Liver (tissue), 9 donors: ENCODE results near the gene ITGA7. TPM values are rescaled to one million over a fixed set of nuclear protein-coding genes. Genes with fewer than 3 reads are reported as not detected.

Source experiments
- DNase-seq: peaks from one replicate; pipeline ENCODE4 v3.0.0-alpha.2; 2017; ENCODE audit warnings: low spot score
- H3K27ac ChIP-seq, 2 donors: one replicate each; pipeline ENCODE4 v1.7.0; 2013; ENCODE audit warnings: inconsistent platforms in 2 of 2, low read length in 2 of 2, control low read depth in 1 of 2, low read depth in 1 of 2, mild to moderate bottlenecking in 1 of 2
- H3K27me3 ChIP-seq, 4 donors: one replicate each; pipeline versions ENCODE4 v1.6.1 to v1.7.0; 2013; ENCODE audit warnings: low read length in 3 of 4, inconsistent platforms in 1 of 4, mild to moderate bottlenecking in 1 of 4, moderate library complexity in 1 of 4; ENCODE audit not compliant: control insufficient read depth in 4 of 4, insufficient read depth in 4 of 4
- H3K36me3 ChIP-seq, 4 donors: one replicate each; pipeline versions ENCODE4 v1.6.1 to v1.7.0; 2013; ENCODE audit warnings: low read length in 3 of 4, mild to moderate bottlenecking in 3 of 4, low read depth in 1 of 4, moderate library complexity in 1 of 4; ENCODE audit not compliant: control insufficient read depth in 4 of 4, insufficient read depth in 3 of 4
- H3K4me1 ChIP-seq, 4 donors: one replicate each; pipeline versions ENCODE4 v1.6.1 to v1.7.0; 2013; ENCODE audit warnings: low read length in 3 of 4, mild to moderate bottlenecking in 3 of 4, moderate library complexity in 1 of 4; ENCODE audit not compliant: control insufficient read depth in 4 of 4, insufficient read depth in 4 of 4
- H3K4me3 ChIP-seq, 3 donors: one replicate each; pipeline versions ENCODE4 v1.6.1 to v1.7.0; 2013; ENCODE audit warnings: low read length in 3 of 3, control low read depth in 1 of 3, low read depth in 1 of 3, mild to moderate bottlenecking in 1 of 3
- H3K9ac ChIP-seq, 2 donors: one replicate each; pipeline ENCODE4 v1.7.0; 2013; ENCODE audit warnings: low read length in 2 of 2, mild to moderate bottlenecking in 2 of 2, moderate library complexity in 2 of 2, control low read depth in 1 of 2, low read depth in 1 of 2
- H3K9me3 ChIP-seq, 4 donors: one replicate each; pipeline versions ENCODE4 v1.6.1 to v1.7.0; 2013; ENCODE audit warnings: low read length in 3 of 4; ENCODE audit not compliant: control insufficient read depth in 4 of 4
- EGR1 ChIP-seq, 2 donors: IDR thresholded peaks; 2 replicates each; pipeline ENCODE4 v1.6.1; 2016 to 2018; ENCODE audit warnings: antibody characterized with exemption in 2 of 2, low read depth in 2 of 2
- FOXA1 ChIP-seq: IDR thresholded peaks from 2 replicates; pipeline ENCODE4 v1.6.1; 2016; ENCODE audit warnings: antibody characterized with exemption
- GABPA ChIP-seq, 2 donors: IDR thresholded peaks in 1 of 2; conservative IDR thresholded peaks in 1 of 2; 2 replicates each; pipeline ENCODE4 v1.6.1; 2016; ENCODE audit warnings: antibody characterized with exemption in 2 of 2, mild to moderate bottlenecking in 1 of 2, moderate library complexity in 1 of 2
- HNF4A ChIP-seq, 2 donors: conservative IDR thresholded peaks; 2 replicates each; pipeline ENCODE4 v1.6.1; 2016; ENCODE audit warnings: antibody characterized with exemption in 2 of 2, mild to moderate bottlenecking in 2 of 2
- HNF4G ChIP-seq: IDR thresholded peaks from 2 replicates; pipeline ENCODE4 v1.6.1; 2016; ENCODE audit warnings: antibody characterized with exemption
- JUND ChIP-seq, 2 donors: IDR thresholded peaks; 2 replicates each; pipeline ENCODE4 v1.6.1; 2016; ENCODE audit warnings: antibody characterized with exemption in 2 of 2
- NR2F2 ChIP-seq: IDR thresholded peaks from 2 replicates; pipeline ENCODE4 v1.6.1; 2016; ENCODE audit warnings: antibody characterized with exemption
- RAD21 ChIP-seq, 2 donors: IDR thresholded peaks; 2 replicates each; pipeline ENCODE4 v1.6.1; 2016; ENCODE audit warnings: antibody characterized with exemption in 2 of 2, mild to moderate bottlenecking in 2 of 2
- RXRA ChIP-seq, 2 donors: IDR thresholded peaks; 2 replicates each; pipeline ENCODE4 v1.6.1; 2017 to 2018; ENCODE audit warnings: antibody characterized with exemption in 2 of 2, mild to moderate bottlenecking in 1 of 2
- SP1 ChIP-seq: IDR thresholded peaks from 2 replicates; pipeline ENCODE4 v1.6.1; 2018; ENCODE audit warnings: antibody characterized with exemption, mild to moderate bottlenecking
- TAF1 ChIP-seq: conservative IDR thresholded peaks from 2 replicates; pipeline ENCODE4 v1.6.1; 2016; ENCODE audit warnings: antibody characterized with exemption, mild to moderate bottlenecking
- YY1 ChIP-seq: IDR thresholded peaks from 2 replicates; pipeline ENCODE4 v1.6.1; 2016; ENCODE audit warnings: antibody characterized with exemption, mild to moderate bottlenecking
- WGBS: extraction: QIAGEN DNeasy Blood & Tissue Kit; methylation state at CpG from one replicate; pipeline ENCODE4 v1.1.7; 2013; 5-methylcytosine and 5-hydroxymethylcytosine counted together
- polyA plus RNA-seq, 2 donors: library from polyadenylated mRNA; stranded (reverse) in 1 of 2; unstranded in 1 of 2; fragments of 200-250 nt in 1 of 2; fragments of >200 nt in 1 of 2; fragmentation: Nextera tagmentation in 1 of 2; extraction: Ambion mirVana in 1 of 2; gene quantifications; one replicate each; pipeline versions ENCODE4 v1.2.1 to v1.2.3, GENCODE V29; 2013 to 2015
- total RNA-seq, 2 donors: library from RNA; depleted of rRNA; stranded (reverse); fragments of >200 nt; gene quantifications; one replicate each; pipeline ENCODE4 v1.2.3, GENCODE V29; 2014
- TF ChIP-seq, protein P1 (sequence below): IDR thresholded peaks from 2 replicates; pipeline ENCODE4 v1.6.1; 2016; ENCODE audit warnings: antibody characterized with exemption
- TF ChIP-seq, protein P2 (sequence below): IDR thresholded peaks from 2 replicates; pipeline ENCODE4 v1.6.1; 2016; ENCODE audit warnings: antibody characterized with exemption
- TF ChIP-seq, protein P3 (sequence below): fragments of 150-350 bp; IDR thresholded peaks from 2 replicates; pipeline ENCODE4 v1.5.1; 2017; ENCODE audit warnings: improper control_type of control experiment, low read depth, low read length; ENCODE audit not compliant: missing input control
- TF ChIP-seq, protein P4 (sequence below): IDR thresholded peaks from 2 replicates; pipeline ENCODE4 v1.6.1; 2016; ENCODE audit warnings: antibody characterized with exemption
- TF ChIP-seq, protein P5 (sequence below): IDR thresholded peaks from 2 replicates; pipeline ENCODE4 v1.6.1; 2016; ENCODE audit warnings: antibody characterized with exemption, mild to moderate bottlenecking
- donor health status: healthy.
- donor health status: healthy.
- donor health status: healthy.
- donor health status: healthy.
- donor health status: healthy.

ITGA7 gene
- total and polyA plus RNA-seq, 4 donors, result 0.98 to 4.9 (median 3.3) TPM

GRCh38 chr12:55715833-55716581, 8.3 kb upstream of the ITGA7 start, which contains the start of gene BLOC1S1:
BLOC1S1 (plus strand) TSS chr12:55716046; CDS start chr12:55716052, 6 bp downstream.
- Histone ChIP-seq H3K9ac (peak within 1 kb of the TSS; percentile 77 to 79), H3K4me1 (peaks cover 26 to 57% (median 46%) of the 10 kb centered on the region in 4 donors), H3K27ac (peak within 1 kb of the TSS; percentile 91 to 93), H3K4me3 (peak within 1 kb of the TSS; percentile 71 to 92 (median 84)), H3K36me3 (no peaks in the 10 kb centered on the region), H3K9me3 (no peaks in the 10 kb centered on the region), H3K27me3 (no peaks in the 10 kb centered on the region)
- under 1% methylated on average over 42 of the region's 42 CpGs for WGBS
- peak; percentile 92 for DNase-seq
- TF ChIP-seq, protein P1, sequence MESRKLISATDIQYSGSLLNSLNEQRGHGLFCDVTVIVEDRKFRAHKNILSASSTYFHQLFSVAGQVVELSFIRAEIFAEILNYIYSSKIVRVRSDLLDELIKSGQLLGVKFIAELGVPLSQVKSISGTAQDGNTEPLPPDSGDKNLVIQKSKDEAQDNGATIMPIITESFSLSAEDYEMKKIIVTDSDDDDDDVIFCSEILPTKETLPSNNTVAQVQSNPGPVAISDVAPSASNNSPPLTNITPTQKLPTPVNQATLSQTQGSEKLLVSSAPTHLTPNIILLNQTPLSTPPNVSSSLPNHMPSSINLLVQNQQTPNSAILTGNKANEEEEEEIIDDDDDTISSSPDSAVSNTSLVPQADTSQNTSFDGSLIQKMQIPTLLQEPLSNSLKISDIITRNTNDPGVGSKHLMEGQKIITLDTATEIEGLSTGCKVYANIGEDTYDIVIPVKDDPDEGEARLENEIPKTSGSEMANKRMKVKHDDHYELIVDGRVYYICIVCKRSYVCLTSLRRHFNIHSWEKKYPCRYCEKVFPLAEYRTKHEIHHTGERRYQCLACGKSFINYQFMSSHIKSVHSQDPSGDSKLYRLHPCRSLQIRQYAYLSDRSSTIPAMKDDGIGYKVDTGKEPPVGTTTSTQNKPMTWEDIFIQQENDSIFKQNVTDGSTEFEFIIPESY, result peak; percentile 76
- TF ChIP-seq TAF1 (no peak), YY1 (peak; percentile 86), HNF4A (conservative IDR thresholded peaks at IDR 0.05) (peak; percentile 43 to 54), RAD21 (IDR thresholded peaks at IDR 0.05) (no peak), GABPA (IDR thresholded peaks at IDR 0.05 in 1 of 2, conservative IDR thresholded peaks at IDR 0.05 in 1 of 2) (peak in 1 of 2 donors; percentile 78), EGR1 (IDR thresholded peaks at IDR 0.05; ENCODE audit: low read depth in 2 of 2) (no peak), RXRA (IDR thresholded peaks at IDR 0.05) (peak; percentile 62 to 66), SP1 (peak; percentile 63), JUND (IDR thresholded peaks at IDR 0.05) (peak; percentile 9 to 57), NR2F2 (peak; percentile 73)
- TF ChIP-seq, protein P2, sequence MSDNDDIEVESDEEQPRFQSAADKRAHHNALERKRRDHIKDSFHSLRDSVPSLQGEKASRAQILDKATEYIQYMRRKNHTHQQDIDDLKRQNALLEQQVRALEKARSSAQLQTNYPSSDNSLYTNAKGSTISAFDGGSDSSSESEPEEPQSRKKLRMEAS, result peak; percentile 62
- TF ChIP-seq, protein P3, sequence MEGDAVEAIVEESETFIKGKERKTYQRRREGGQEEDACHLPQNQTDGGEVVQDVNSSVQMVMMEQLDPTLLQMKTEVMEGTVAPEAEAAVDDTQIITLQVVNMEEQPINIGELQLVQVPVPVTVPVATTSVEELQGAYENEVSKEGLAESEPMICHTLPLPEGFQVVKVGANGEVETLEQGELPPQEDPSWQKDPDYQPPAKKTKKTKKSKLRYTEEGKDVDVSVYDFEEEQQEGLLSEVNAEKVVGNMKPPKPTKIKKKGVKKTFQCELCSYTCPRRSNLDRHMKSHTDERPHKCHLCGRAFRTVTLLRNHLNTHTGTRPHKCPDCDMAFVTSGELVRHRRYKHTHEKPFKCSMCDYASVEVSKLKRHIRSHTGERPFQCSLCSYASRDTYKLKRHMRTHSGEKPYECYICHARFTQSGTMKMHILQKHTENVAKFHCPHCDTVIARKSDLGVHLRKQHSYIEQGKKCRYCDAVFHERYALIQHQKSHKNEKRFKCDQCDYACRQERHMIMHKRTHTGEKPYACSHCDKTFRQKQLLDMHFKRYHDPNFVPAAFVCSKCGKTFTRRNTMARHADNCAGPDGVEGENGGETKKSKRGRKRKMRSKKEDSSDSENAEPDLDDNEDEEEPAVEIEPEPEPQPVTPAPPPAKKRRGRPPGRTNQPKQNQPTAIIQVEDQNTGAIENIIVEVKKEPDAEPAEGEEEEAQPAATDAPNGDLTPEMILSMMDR, result peak; percentile 6
- TF ChIP-seq, protein P4, sequence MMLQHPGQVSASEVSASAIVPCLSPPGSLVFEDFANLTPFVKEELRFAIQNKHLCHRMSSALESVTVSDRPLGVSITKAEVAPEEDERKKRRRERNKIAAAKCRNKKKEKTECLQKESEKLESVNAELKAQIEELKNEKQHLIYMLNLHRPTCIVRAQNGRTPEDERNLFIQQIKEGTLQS, result no peak

DNA sequence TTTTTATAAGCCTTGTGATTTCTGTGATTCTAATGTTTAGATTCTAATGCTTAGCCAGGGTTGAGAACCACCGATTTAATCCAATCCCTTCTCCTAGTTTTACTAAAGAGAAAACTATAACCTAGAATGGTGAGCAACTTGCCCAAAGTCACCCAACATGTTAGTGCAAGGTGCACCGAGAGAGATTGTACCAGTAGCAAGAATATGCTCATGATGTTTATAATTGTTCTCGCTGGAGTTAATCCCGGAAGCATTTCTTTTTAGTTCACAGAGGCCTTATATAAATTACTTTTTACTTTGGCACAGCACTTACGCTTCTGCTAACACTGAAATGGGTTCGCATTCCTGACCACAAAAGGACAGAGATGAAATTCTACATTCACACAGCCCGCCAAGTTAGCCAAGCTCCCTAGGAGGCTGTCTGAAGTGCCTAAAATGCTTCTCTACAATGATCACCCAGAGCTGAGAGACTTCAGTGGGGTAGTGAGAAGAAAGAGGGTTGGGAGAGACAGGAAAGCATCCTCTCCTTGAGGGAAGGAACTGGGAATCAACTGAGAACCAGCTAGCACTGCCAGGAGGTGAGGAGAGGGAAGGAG, 7.6 kb upstream of the ITGA7 start:
- H3K4me1 ChIP-seq, result peaks cover 26 to 50% (median 43%) of the 10 kb centered on the region in 4 donors
- H3K4me3 ChIP-seq, result peak overlapping the region; percentile 71 to 92 (median 84)
- no peaks in the 10 kb centered on the region for H3K27me3 ChIP-seq
- H3K9me3 ChIP-seq, result no peaks in the 10 kb centered on the region
- H3K27ac ChIP-seq, result peak overlapping the region; percentile 91 to 93
- WGBS, result 74% methylated on average over 7 of the region's 7 CpGs
- H3K36me3 ChIP-seq, result no peaks in the 10 kb centered on the region
- peak overlapping the region; percentile 0 to 79 for H3K9ac ChIP-seq
- no peak for DNase-seq
- no peak for TF ChIP-seq NR2F2
- TF ChIP-seq, protein P4, result no peak
- TF ChIP-seq FOXA1, result no peak
- no peak for TF ChIP-seq SP1
- no peak for TF ChIP-seq EGR1 (IDR thresholded peaks at IDR 0.05; ENCODE audit: low read depth in 2 of 2)
- TF ChIP-seq YY1, result no peak
- no peak for TF ChIP-seq RXRA (IDR thresholded peaks at IDR 0.05)
- no peak for TF ChIP-seq HNF4G
- TF ChIP-seq, protein P5, sequence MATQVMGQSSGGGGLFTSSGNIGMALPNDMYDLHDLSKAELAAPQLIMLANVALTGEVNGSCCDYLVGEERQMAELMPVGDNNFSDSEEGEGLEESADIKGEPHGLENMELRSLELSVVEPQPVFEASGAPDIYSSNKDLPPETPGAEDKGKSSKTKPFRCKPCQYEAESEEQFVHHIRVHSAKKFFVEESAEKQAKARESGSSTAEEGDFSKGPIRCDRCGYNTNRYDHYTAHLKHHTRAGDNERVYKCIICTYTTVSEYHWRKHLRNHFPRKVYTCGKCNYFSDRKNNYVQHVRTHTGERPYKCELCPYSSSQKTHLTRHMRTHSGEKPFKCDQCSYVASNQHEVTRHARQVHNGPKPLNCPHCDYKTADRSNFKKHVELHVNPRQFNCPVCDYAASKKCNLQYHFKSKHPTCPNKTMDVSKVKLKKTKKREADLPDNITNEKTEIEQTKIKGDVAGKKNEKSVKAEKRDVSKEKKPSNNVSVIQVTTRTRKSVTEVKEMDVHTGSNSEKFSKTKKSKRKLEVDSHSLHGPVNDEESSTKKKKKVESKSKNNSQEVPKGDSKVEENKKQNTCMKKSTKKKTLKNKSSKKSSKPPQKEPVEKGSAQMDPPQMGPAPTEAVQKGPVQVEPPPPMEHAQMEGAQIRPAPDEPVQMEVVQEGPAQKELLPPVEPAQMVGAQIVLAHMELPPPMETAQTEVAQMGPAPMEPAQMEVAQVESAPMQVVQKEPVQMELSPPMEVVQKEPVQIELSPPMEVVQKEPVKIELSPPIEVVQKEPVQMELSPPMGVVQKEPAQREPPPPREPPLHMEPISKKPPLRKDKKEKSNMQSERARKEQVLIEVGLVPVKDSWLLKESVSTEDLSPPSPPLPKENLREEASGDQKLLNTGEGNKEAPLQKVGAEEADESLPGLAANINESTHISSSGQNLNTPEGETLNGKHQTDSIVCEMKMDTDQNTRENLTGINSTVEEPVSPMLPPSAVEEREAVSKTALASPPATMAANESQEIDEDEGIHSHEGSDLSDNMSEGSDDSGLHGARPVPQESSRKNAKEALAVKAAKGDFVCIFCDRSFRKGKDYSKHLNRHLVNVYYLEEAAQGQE, result no peak
- TF ChIP-seq, protein P2, result no peak
- TF ChIP-seq RAD21 (IDR thresholded peaks at IDR 0.05), result no peak
- TF ChIP-seq HNF4A (conservative IDR thresholded peaks at IDR 0.05), result no peak
